SK-N-SH (cell line): Measurements from ENCODE around the gene DNM2.

Experiments used
- EP300 ChIP-seq, 2 experiments: IDR thresholded peaks; 2 replicates each; pipeline versions ENCODE4 v1.4.0 to v1.6.1; 2012; ENCODE audit warnings: borderline replicate concordance in 1 of 2, low read depth in 1 of 2, low read length in 1 of 2
- FOXM1 ChIP-seq: IDR thresholded peaks from 2 replicates; pipeline ENCODE4 v1.4.0; 2012; ENCODE audit warnings: low read depth, mild to moderate bottlenecking
- GABPA ChIP-seq: IDR thresholded peaks from 2 replicates; pipeline ENCODE4 v1.4.0; 2012; ENCODE audit warnings: low read depth, mild to moderate bottlenecking
- MXI1 ChIP-seq: IDR thresholded peaks from 2 replicates; pipeline ENCODE4 v1.6.1; 2012; ENCODE audit warnings: mild to moderate bottlenecking, low read depth, low read length, improper control_type of control experiment
- NRF1 ChIP-seq: IDR thresholded peaks from 2 replicates; pipeline ENCODE4 v1.6.1; 2012; ENCODE audit warnings: low read depth, mild to moderate bottlenecking, low read length
- POLR2AphosphoS5 ChIP-seq: IDR thresholded peaks from 2 replicates; pipeline ENCODE4 v1.6.1; 2012; ENCODE audit warnings: low read depth, low read length
- RFX5 ChIP-seq: IDR thresholded peaks from 2 replicates; pipeline ENCODE4 v1.6.1; 2012; ENCODE audit warnings: mild to moderate bottlenecking, improper control_type of control experiment, low read length
- SIN3A ChIP-seq: IDR thresholded peaks from 2 replicates; pipeline ENCODE4 v1.6.1; 2012; ENCODE audit warnings: low read depth, mild to moderate bottlenecking, low read length, moderate library complexity, borderline replicate concordance
- TAF1 ChIP-seq: IDR thresholded peaks from 2 replicates; pipeline ENCODE4 v1.6.1; 2012; ENCODE audit warnings: low read depth, mild to moderate bottlenecking, low read length, moderate library complexity, borderline replicate concordance
- YY1 ChIP-seq: IDR thresholded peaks from 2 replicates; pipeline ENCODE4 v1.4.0; 2012; ENCODE audit warnings: low read depth, mild to moderate bottlenecking
- TF ChIP-seq, protein P1 (sequence below): fragments of 200-600 bp; sonication (generic); IDR thresholded peaks from 2 replicates; pipeline ENCODE4 v1.6.1; 2017; ENCODE audit warnings: antibody characterized with exemption, mild to moderate bottlenecking, moderate library complexity
- TF ChIP-seq, protein P2 (sequence below): fragments of 150-350 bp; IDR thresholded peaks from 2 replicates; pipeline ENCODE4 v1.6.1; 2017; ENCODE audit warnings: antibody characterized with exemption, low read length, low read depth, borderline replicate concordance
- TF ChIP-seq, protein P3 (sequence below): IDR thresholded peaks from 2 replicates; pipeline ENCODE4 v1.6.1; 2012; ENCODE audit warnings: mild to moderate bottlenecking, low read depth, low read length, moderate library complexity

DNA sequence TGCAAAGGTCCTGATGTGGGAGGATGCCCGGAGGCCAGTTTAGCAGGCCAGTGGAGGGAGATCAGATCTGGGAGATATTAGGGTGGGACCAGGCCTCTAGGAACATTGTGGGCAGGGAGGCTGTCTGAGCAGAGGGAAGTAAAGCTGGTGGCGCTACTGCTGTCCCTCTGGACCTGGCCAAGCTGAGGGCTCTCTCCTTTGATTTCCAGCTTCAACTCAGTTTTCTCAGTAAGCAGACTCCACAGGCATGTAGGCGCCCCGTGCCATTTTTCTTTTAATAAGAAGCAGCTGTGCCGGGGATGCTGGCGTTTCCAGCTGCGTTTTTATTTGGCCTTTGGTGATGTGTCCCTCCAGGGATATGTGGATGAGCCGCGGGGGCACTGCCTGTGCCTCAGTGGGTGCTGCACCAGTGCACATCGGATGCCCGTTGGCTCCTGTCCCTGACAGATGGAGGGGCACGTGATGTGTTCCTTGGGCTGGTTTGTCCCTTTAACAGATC is 6.7 kb downstream of the DNM2 start:
- TF ChIP-seq YY1 (no peak), RFX5 (no peak), NRF1 (no peak), POLR2AphosphoS5 (no peak), GABPA (no peak), EP300 (IDR thresholded peaks at IDR 0.05; ENCODE audit: borderline replicate concordance in 1 of 2, low read depth in 1 of 2, low read length in 1 of 2) (no peak), TAF1 (no peak), SIN3A (no peak), MXI1 (peak; percentile 42; the same call in 1 of the 2 replicates), FOXM1 (no peak)
- TF ChIP-seq, protein P1, sequence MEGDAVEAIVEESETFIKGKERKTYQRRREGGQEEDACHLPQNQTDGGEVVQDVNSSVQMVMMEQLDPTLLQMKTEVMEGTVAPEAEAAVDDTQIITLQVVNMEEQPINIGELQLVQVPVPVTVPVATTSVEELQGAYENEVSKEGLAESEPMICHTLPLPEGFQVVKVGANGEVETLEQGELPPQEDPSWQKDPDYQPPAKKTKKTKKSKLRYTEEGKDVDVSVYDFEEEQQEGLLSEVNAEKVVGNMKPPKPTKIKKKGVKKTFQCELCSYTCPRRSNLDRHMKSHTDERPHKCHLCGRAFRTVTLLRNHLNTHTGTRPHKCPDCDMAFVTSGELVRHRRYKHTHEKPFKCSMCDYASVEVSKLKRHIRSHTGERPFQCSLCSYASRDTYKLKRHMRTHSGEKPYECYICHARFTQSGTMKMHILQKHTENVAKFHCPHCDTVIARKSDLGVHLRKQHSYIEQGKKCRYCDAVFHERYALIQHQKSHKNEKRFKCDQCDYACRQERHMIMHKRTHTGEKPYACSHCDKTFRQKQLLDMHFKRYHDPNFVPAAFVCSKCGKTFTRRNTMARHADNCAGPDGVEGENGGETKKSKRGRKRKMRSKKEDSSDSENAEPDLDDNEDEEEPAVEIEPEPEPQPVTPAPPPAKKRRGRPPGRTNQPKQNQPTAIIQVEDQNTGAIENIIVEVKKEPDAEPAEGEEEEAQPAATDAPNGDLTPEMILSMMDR: no peak
- TF ChIP-seq, protein P2, sequence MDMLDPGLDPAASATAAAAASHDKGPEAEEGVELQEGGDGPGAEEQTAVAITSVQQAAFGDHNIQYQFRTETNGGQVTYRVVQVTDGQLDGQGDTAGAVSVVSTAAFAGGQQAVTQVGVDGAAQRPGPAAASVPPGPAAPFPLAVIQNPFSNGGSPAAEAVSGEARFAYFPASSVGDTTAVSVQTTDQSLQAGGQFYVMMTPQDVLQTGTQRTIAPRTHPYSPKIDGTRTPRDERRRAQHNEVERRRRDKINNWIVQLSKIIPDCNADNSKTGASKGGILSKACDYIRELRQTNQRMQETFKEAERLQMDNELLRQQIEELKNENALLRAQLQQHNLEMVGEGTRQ: no peak
- TF ChIP-seq, protein P3, sequence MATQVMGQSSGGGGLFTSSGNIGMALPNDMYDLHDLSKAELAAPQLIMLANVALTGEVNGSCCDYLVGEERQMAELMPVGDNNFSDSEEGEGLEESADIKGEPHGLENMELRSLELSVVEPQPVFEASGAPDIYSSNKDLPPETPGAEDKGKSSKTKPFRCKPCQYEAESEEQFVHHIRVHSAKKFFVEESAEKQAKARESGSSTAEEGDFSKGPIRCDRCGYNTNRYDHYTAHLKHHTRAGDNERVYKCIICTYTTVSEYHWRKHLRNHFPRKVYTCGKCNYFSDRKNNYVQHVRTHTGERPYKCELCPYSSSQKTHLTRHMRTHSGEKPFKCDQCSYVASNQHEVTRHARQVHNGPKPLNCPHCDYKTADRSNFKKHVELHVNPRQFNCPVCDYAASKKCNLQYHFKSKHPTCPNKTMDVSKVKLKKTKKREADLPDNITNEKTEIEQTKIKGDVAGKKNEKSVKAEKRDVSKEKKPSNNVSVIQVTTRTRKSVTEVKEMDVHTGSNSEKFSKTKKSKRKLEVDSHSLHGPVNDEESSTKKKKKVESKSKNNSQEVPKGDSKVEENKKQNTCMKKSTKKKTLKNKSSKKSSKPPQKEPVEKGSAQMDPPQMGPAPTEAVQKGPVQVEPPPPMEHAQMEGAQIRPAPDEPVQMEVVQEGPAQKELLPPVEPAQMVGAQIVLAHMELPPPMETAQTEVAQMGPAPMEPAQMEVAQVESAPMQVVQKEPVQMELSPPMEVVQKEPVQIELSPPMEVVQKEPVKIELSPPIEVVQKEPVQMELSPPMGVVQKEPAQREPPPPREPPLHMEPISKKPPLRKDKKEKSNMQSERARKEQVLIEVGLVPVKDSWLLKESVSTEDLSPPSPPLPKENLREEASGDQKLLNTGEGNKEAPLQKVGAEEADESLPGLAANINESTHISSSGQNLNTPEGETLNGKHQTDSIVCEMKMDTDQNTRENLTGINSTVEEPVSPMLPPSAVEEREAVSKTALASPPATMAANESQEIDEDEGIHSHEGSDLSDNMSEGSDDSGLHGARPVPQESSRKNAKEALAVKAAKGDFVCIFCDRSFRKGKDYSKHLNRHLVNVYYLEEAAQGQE: no peak
